Liver (tissue), 9 donors: Measurements from ENCODE around the gene RAB17. TPM values are rescaled to one million over a fixed set of nuclear protein-coding genes. Genes with fewer than 3 reads are reported as not detected.

Experiments
- DNase-seq: peaks from one replicate; pipeline ENCODE4 v3.0.0-alpha.2; 2017; ENCODE audit warnings: low spot score
- H3K27ac ChIP-seq, 2 donors: one replicate each; pipeline ENCODE4 v1.7.0; 2013; ENCODE audit warnings: inconsistent platforms in 2 of 2, low read length in 2 of 2, control low read depth in 1 of 2, low read depth in 1 of 2, mild to moderate bottlenecking in 1 of 2
- H3K27me3 ChIP-seq, 4 donors: one replicate each; pipeline versions ENCODE4 v1.6.1 to v1.7.0; 2013; ENCODE audit warnings: low read length in 3 of 4, inconsistent platforms in 1 of 4, mild to moderate bottlenecking in 1 of 4, moderate library complexity in 1 of 4; ENCODE audit not compliant: control insufficient read depth in 4 of 4, insufficient read depth in 4 of 4
- H3K36me3 ChIP-seq, 4 donors: one replicate each; pipeline versions ENCODE4 v1.6.1 to v1.7.0; 2013; ENCODE audit warnings: low read length in 3 of 4, mild to moderate bottlenecking in 3 of 4, low read depth in 1 of 4, moderate library complexity in 1 of 4; ENCODE audit not compliant: control insufficient read depth in 4 of 4, insufficient read depth in 3 of 4
- H3K4me1 ChIP-seq, 4 donors: one replicate each; pipeline versions ENCODE4 v1.6.1 to v1.7.0; 2013; ENCODE audit warnings: low read length in 3 of 4, mild to moderate bottlenecking in 3 of 4, moderate library complexity in 1 of 4; ENCODE audit not compliant: control insufficient read depth in 4 of 4, insufficient read depth in 4 of 4
- H3K4me3 ChIP-seq, 3 donors: one replicate each; pipeline versions ENCODE4 v1.6.1 to v1.7.0; 2013; ENCODE audit warnings: low read length in 3 of 3, control low read depth in 1 of 3, low read depth in 1 of 3, mild to moderate bottlenecking in 1 of 3
- H3K9ac ChIP-seq, 2 donors: one replicate each; pipeline ENCODE4 v1.7.0; 2013; ENCODE audit warnings: low read length in 2 of 2, mild to moderate bottlenecking in 2 of 2, moderate library complexity in 2 of 2, control low read depth in 1 of 2, low read depth in 1 of 2
- H3K9me3 ChIP-seq, 4 donors: one replicate each; pipeline versions ENCODE4 v1.6.1 to v1.7.0; 2013; ENCODE audit warnings: low read length in 3 of 4; ENCODE audit not compliant: control insufficient read depth in 4 of 4
- CTCF ChIP-seq: fragments of 150-350 bp; IDR thresholded peaks from 2 replicates; pipeline ENCODE4 v1.5.1; 2017; ENCODE audit warnings: improper control_type of control experiment, low read depth, low read length; ENCODE audit not compliant: missing input control
- EGR1 ChIP-seq, 2 donors: IDR thresholded peaks; 2 replicates each; pipeline ENCODE4 v1.6.1; 2016 to 2018; ENCODE audit warnings: antibody characterized with exemption in 2 of 2, low read depth in 2 of 2
- FOXA1 ChIP-seq: IDR thresholded peaks from 2 replicates; pipeline ENCODE4 v1.6.1; 2016; ENCODE audit warnings: antibody characterized with exemption
- FOXA2 ChIP-seq: IDR thresholded peaks from 2 replicates; pipeline ENCODE4 v1.6.1; 2016; ENCODE audit warnings: antibody characterized with exemption
- GABPA ChIP-seq, 2 donors: IDR thresholded peaks in 1 of 2; conservative IDR thresholded peaks in 1 of 2; 2 replicates each; pipeline ENCODE4 v1.6.1; 2016; ENCODE audit warnings: antibody characterized with exemption in 2 of 2, mild to moderate bottlenecking in 1 of 2, moderate library complexity in 1 of 2
- HNF4G ChIP-seq: IDR thresholded peaks from 2 replicates; pipeline ENCODE4 v1.6.1; 2016; ENCODE audit warnings: antibody characterized with exemption
- JUND ChIP-seq, 2 donors: IDR thresholded peaks; 2 replicates each; pipeline ENCODE4 v1.6.1; 2016; ENCODE audit warnings: antibody characterized with exemption in 2 of 2
- NR2F2 ChIP-seq: IDR thresholded peaks from 2 replicates; pipeline ENCODE4 v1.6.1; 2016; ENCODE audit warnings: antibody characterized with exemption
- RAD21 ChIP-seq, 2 donors: IDR thresholded peaks; 2 replicates each; pipeline ENCODE4 v1.6.1; 2016; ENCODE audit warnings: antibody characterized with exemption in 2 of 2, mild to moderate bottlenecking in 2 of 2
- REST ChIP-seq: IDR thresholded peaks from 2 replicates; pipeline ENCODE4 v1.6.1; 2016; ENCODE audit warnings: antibody characterized with exemption, mild to moderate bottlenecking
- RXRA ChIP-seq, 2 donors: IDR thresholded peaks; 2 replicates each; pipeline ENCODE4 v1.6.1; 2017 to 2018; ENCODE audit warnings: antibody characterized with exemption in 2 of 2, mild to moderate bottlenecking in 1 of 2
- SP1 ChIP-seq: IDR thresholded peaks from 2 replicates; pipeline ENCODE4 v1.6.1; 2018; ENCODE audit warnings: antibody characterized with exemption, mild to moderate bottlenecking
- TAF1 ChIP-seq: conservative IDR thresholded peaks from 2 replicates; pipeline ENCODE4 v1.6.1; 2016; ENCODE audit warnings: antibody characterized with exemption, mild to moderate bottlenecking
- YY1 ChIP-seq: IDR thresholded peaks from 2 replicates; pipeline ENCODE4 v1.6.1; 2016; ENCODE audit warnings: antibody characterized with exemption, mild to moderate bottlenecking
- WGBS: extraction: QIAGEN DNeasy Blood & Tissue Kit; methylation state at CpG from one replicate; pipeline ENCODE4 v1.1.7; 2013; 5-methylcytosine and 5-hydroxymethylcytosine counted together
- polyA plus RNA-seq, 2 donors: library from polyadenylated mRNA; stranded (reverse) in 1 of 2; unstranded in 1 of 2; fragments of 200-250 nt in 1 of 2; fragments of >200 nt in 1 of 2; fragmentation: Nextera tagmentation in 1 of 2; extraction: Ambion mirVana in 1 of 2; gene quantifications; one replicate each; pipeline versions ENCODE4 v1.2.1 to v1.2.3, GENCODE V29; 2013 to 2015
- total RNA-seq, 2 donors: library from RNA; depleted of rRNA; stranded (reverse); fragments of >200 nt; gene quantifications; one replicate each; pipeline ENCODE4 v1.2.3, GENCODE V29; 2014
- TF ChIP-seq, protein P1 (sequence below): IDR thresholded peaks from 2 replicates; pipeline ENCODE4 v1.6.1; 2016; ENCODE audit warnings: antibody characterized with exemption
- TF ChIP-seq, protein P2 (sequence below): IDR thresholded peaks from 2 replicates; pipeline ENCODE4 v1.6.1; 2016; ENCODE audit warnings: antibody characterized with exemption
- TF ChIP-seq, protein P3 (sequence below): IDR thresholded peaks from 2 replicates; pipeline ENCODE4 v1.6.1; 2016; ENCODE audit warnings: antibody characterized with exemption
- donor health status: healthy.
- donor health status: healthy.
- donor health status: healthy.
- donor health status: healthy.
- donor health status: healthy.

RAB17 gene
- total and polyA plus RNA-seq, 4 donors = 17.8 to 96.5 (median 74.9) TPM

DNA sequence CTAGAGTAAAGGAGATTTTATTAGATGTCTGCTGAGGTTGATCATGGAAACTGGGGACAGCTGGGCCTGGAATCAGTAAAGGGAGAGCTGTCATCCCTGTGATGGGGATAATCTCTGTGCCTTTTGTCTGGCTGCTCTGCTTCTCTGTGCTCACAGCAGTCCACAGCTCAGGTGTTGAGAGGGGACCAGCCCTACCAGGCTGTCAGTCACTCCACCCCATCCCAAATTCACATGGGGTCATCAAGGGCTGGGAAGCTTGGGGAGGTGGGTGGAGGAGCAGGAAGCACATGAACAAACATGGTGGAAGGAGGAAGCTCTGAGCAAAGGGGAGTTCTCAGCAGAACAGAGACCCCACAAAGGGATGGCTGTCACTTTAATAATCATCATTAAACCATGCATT, 23.1 kb upstream of the RAB17 start:
- no peak overlapping the region for H3K4me3 ChIP-seq
- TF ChIP-seq REST = no peak
- TF ChIP-seq CTCF = no peak
- TF ChIP-seq GABPA (IDR thresholded peaks at IDR 0.05 in 1 of 2, conservative IDR thresholded peaks at IDR 0.05 in 1 of 2) = no peak
- TF ChIP-seq FOXA2 = no peak
- TF ChIP-seq FOXA1 = no peak
- no peak for TF ChIP-seq HNF4G
- TF ChIP-seq, protein P1, sequence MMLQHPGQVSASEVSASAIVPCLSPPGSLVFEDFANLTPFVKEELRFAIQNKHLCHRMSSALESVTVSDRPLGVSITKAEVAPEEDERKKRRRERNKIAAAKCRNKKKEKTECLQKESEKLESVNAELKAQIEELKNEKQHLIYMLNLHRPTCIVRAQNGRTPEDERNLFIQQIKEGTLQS = no peak
- no peak for TF ChIP-seq EGR1 (IDR thresholded peaks at IDR 0.05; ENCODE audit: low read depth in 2 of 2)
- TF ChIP-seq SP1 = no peak
- no peak for TF ChIP-seq RAD21 (IDR thresholded peaks at IDR 0.05)
- TF ChIP-seq TAF1 = no peak
- no peak for TF ChIP-seq RXRA (IDR thresholded peaks at IDR 0.05)
- TF ChIP-seq YY1 = no peak
- no peak for TF ChIP-seq NR2F2
- no peaks in the 10 kb centered on the region for H3K4me1 ChIP-seq
- no peaks in the 10 kb centered on the region for H3K27me3 ChIP-seq
- no peaks in the 10 kb centered on the region for H3K36me3 ChIP-seq
- no peak for DNase-seq
- no peaks in the 10 kb centered on the region for H3K9me3 ChIP-seq
- no peak overlapping the region for H3K9ac ChIP-seq
- H3K27ac ChIP-seq = no peak overlapping the region

DNA sequence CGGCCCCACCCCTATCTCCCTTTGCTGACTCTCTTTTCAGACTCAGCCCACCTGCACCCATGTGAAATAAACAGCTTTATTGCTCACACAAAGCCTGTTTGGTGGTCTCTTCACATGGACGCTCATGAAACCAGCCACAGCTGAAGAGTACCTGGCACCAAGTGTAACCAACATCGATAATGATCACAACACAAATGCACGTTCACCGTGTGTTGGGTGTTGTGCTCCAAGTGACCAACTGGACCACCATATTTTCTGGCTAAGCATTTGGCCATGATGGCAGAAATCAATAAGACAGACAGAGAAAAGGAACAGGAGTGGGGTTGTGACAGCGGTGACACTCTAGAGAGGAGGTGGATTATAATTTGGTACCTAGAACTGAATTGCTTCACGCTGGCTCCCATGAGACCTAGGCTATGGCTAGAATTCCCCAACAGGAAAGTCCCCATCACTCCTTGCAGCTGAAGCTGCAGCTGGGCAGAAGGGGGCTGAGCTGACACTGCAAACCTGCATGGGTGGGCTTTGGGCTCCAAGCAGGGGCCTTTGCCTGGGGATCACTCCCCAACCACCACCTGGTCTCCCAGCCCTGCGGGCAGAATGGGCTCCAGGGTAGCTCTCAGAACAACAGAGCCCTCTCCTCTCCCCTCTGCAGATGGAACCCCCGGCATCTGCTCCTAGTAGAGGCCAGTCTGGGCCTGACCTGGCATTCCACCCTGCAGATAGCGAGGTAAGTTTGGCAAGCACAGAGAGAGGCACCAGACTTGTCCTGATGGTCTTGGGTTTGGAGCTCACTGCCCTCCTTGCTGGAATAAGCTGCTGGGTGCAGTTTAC, 22.2 kb upstream of the RAB17 start:
- 95% methylated on average over 10 of the region's 10 CpGs for WGBS
- H3K27ac ChIP-seq = no peak overlapping the region
- no peaks in the 10 kb centered on the region for H3K36me3 ChIP-seq
- no peaks in the 10 kb centered on the region for H3K4me1 ChIP-seq
- no peak for DNase-seq
- H3K9me3 ChIP-seq = no peaks in the 10 kb centered on the region
- H3K27me3 ChIP-seq = no peaks in the 10 kb centered on the region
- H3K9ac ChIP-seq = no peak overlapping the region
- H3K4me3 ChIP-seq = no peak overlapping the region
- TF ChIP-seq NR2F2 (no peak), CTCF (no peak), FOXA2 (no peak), JUND (IDR thresholded peaks at IDR 0.05) (no peak), GABPA (IDR thresholded peaks at IDR 0.05 in 1 of 2, conservative IDR thresholded peaks at IDR 0.05 in 1 of 2) (no peak), YY1 (no peak), FOXA1 (no peak), RXRA (IDR thresholded peaks at IDR 0.05) (no peak), RAD21 (IDR thresholded peaks at IDR 0.05) (no peak), EGR1 (IDR thresholded peaks at IDR 0.05; ENCODE audit: low read depth in 2 of 2) (no peak), SP1 (no peak), HNF4G (no peak)
- TF ChIP-seq, protein P2, sequence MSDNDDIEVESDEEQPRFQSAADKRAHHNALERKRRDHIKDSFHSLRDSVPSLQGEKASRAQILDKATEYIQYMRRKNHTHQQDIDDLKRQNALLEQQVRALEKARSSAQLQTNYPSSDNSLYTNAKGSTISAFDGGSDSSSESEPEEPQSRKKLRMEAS = no peak
- TF ChIP-seq, protein P3, sequence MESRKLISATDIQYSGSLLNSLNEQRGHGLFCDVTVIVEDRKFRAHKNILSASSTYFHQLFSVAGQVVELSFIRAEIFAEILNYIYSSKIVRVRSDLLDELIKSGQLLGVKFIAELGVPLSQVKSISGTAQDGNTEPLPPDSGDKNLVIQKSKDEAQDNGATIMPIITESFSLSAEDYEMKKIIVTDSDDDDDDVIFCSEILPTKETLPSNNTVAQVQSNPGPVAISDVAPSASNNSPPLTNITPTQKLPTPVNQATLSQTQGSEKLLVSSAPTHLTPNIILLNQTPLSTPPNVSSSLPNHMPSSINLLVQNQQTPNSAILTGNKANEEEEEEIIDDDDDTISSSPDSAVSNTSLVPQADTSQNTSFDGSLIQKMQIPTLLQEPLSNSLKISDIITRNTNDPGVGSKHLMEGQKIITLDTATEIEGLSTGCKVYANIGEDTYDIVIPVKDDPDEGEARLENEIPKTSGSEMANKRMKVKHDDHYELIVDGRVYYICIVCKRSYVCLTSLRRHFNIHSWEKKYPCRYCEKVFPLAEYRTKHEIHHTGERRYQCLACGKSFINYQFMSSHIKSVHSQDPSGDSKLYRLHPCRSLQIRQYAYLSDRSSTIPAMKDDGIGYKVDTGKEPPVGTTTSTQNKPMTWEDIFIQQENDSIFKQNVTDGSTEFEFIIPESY = no peak
